ENCODE data around the gene CTNNA1.
A peak's percentile ranks its signal among the peaks of the same experiment; 100 is the strongest.
"Not testable (repeated sequence)": the region's sequence is repeated elsewhere in the genome, so short reads cannot be mapped to it uniquely, and the experiment has no call there.

CTNNA1 gene

GRCh38 chr5:138833726-138834480, 80.7 kb downstream of the CTNNA1 start:
- Mint-ChIP-seq H3K4me3 (no peak overlapping the region), H3K4me1 (peaks cover 20% of the 10 kb centered on the region), H3K27ac (no peak overlapping the region), H3K36me3 (peaks cover under 1% of the 10 kb centered on the region), H3K9me3 (no peaks in the 10 kb centered on the region)
- no peak for ATAC-seq
- no peak for DNase-seq (ENCODE audit: low spot score in 2 of 2)

- H3K9me3 Mint-ChIP-seq; ATAC-seq; H3K36me3 Mint-ChIP-seq; H3K27ac Mint-ChIP-seq; H3K4me3 Mint-ChIP-seq; DNase-seq (ENCODE audit: low spot score in 2 of 2): not testable (repeated sequence)
- H3K4me1 Mint-ChIP-seq: peaks cover 27% of the 10 kb centered on the region
Observed at GRCh38 chr5:138834853-138835252, 81.6 kb downstream of the CTNNA1 start.

GRCh38 chr5:138837160-138837559, 83.9 kb downstream of the CTNNA1 start:
- no peak for DNase-seq (ENCODE audit: low spot score in 2 of 2)
- no peak for ATAC-seq
- peaks cover 22% of the 10 kb centered on the region for H3K4me1 Mint-ChIP-seq
- no peaks in the 10 kb centered on the region for H3K36me3 Mint-ChIP-seq
- H3K27ac Mint-ChIP-seq: no peak overlapping the region
- H3K9me3 Mint-ChIP-seq: no peaks in the 10 kb centered on the region
- H3K4me3 Mint-ChIP-seq: no peak overlapping the region

- peaks cover 27% of the 10 kb centered on the region for H3K4me1 Mint-ChIP-seq
- no peaks in the 10 kb centered on the region for H3K9me3 Mint-ChIP-seq
- no peak for DNase-seq (ENCODE audit: low spot score in 2 of 2)
- no peaks in the 10 kb centered on the region for H3K36me3 Mint-ChIP-seq
- H3K27ac Mint-ChIP-seq: no peak overlapping the region
- ATAC-seq: no peak
- no peak overlapping the region for H3K4me3 Mint-ChIP-seq
Observed at GRCh38 chr5:138840103-138840502, 86.9 kb downstream of the CTNNA1 start.

GRCh38 chr5:138841531-138841930, 88.3 kb downstream of the CTNNA1 start:
- Mint-ChIP-seq H3K27ac (no peak overlapping the region), H3K36me3 (no peaks in the 10 kb centered on the region), H3K9me3 (no peaks in the 10 kb centered on the region), H3K4me1 (peaks cover 23% of the 10 kb centered on the region), H3K4me3 (no peak overlapping the region)
- ATAC-seq: no peak
- no peak for DNase-seq (ENCODE audit: low spot score in 2 of 2)

GRCh38 chr5:138843316-138844124, 90.3 kb downstream of the CTNNA1 start:
- Mint-ChIP-seq H3K9me3 (no peaks in the 10 kb centered on the region), H3K27ac (no peak overlapping the region), H3K4me3 (no peak overlapping the region), H3K4me1 (peaks cover 20% of the 10 kb centered on the region), H3K36me3 (peaks cover 4% of the 10 kb centered on the region)
- no peak for DNase-seq (ENCODE audit: low spot score in 2 of 2)
- ATAC-seq: no peak

- H3K27ac Mint-ChIP-seq: no peak overlapping the region
Observed at GRCh38 chr5:138844125-138844461, 90.9 kb downstream of the CTNNA1 start.

GRCh38 chr5:138844812-138845513, 91.7 kb downstream of the CTNNA1 start:
- DNase-seq (ENCODE audit: low spot score in 2 of 2) (no peak), ATAC-seq (no peak)
- no peaks in the 10 kb centered on the region for H3K9me3 Mint-ChIP-seq
- peaks cover 5% of the 10 kb centered on the region for H3K36me3 Mint-ChIP-seq
- no peak overlapping the region for H3K4me3 Mint-ChIP-seq
- H3K27ac Mint-ChIP-seq: no peak overlapping the region
- peaks cover 16% of the 10 kb centered on the region for H3K4me1 Mint-ChIP-seq

More at GRCh38 chr5:138844125-138844461, 90.9 kb downstream of the CTNNA1 start:
- H3K4me1 Mint-ChIP-seq: peaks cover 22% of the 10 kb centered on the region
- ATAC-seq: no peak
- H3K9me3 Mint-ChIP-seq: no peaks in the 10 kb centered on the region
- H3K4me3 Mint-ChIP-seq: no peak overlapping the region
- H3K36me3 Mint-ChIP-seq: peaks cover 5% of the 10 kb centered on the region
- DNase-seq (ENCODE audit: low spot score in 2 of 2): no peak

GRCh38 chr5:138849439-138849838, 96.2 kb downstream of the CTNNA1 start:
- Mint-ChIP-seq H3K9me3 (no peaks in the 10 kb centered on the region), H3K4me1 (peaks cover 17% of the 10 kb centered on the region), H3K4me3 (no peak overlapping the region), H3K36me3 (peaks cover 5% of the 10 kb centered on the region), H3K27ac (no peak overlapping the region)
- ATAC-seq (no peak), DNase-seq (ENCODE audit: low spot score in 2 of 2) (no peak)

- Mint-ChIP-seq H3K4me1 (peaks cover 17% of the 10 kb centered on the region), H3K9me3 (no peaks in the 10 kb centered on the region), H3K36me3 (peaks cover 5% of the 10 kb centered on the region), H3K4me3 (no peak overlapping the region), H3K27ac (no peak overlapping the region)
- ATAC-seq (no peak), DNase-seq (ENCODE audit: low spot score in 2 of 2) (no peak)
Observed at GRCh38 chr5:138849882-138850281, 96.7 kb downstream of the CTNNA1 start.

- H3K4me1 Mint-ChIP-seq: peaks cover 17% of the 10 kb centered on the region
- H3K36me3 Mint-ChIP-seq: peaks cover 5% of the 10 kb centered on the region
- DNase-seq (ENCODE audit: low spot score in 2 of 2) (no peak), ATAC-seq (no peak)
- no peak overlapping the region for H3K4me3 Mint-ChIP-seq
- H3K9me3 Mint-ChIP-seq: no peaks in the 10 kb centered on the region
- no peak overlapping the region for H3K27ac Mint-ChIP-seq
Observed at GRCh38 chr5:138850865-138851435, 97.7 kb downstream of the CTNNA1 start.

- DNase-seq (ENCODE audit: low spot score in 2 of 2) (no peak), ATAC-seq (no peak)
- no peaks in the 10 kb centered on the region for H3K9me3 Mint-ChIP-seq
- peaks cover 5% of the 10 kb centered on the region for H3K36me3 Mint-ChIP-seq
- H3K4me1 Mint-ChIP-seq: peaks cover 16% of the 10 kb centered on the region
- no peak overlapping the region for H3K4me3 Mint-ChIP-seq
- H3K27ac Mint-ChIP-seq: no peak overlapping the region
Observed at GRCh38 chr5:138853132-138853531, 99.9 kb downstream of the CTNNA1 start.

GRCh38 chr5:138867011-138867410, 113.8 kb downstream of the CTNNA1 start:
- H3K27ac Mint-ChIP-seq: no peak overlapping the region
- no peak for DNase-seq (ENCODE audit: low spot score in 2 of 2)
- H3K4me1 Mint-ChIP-seq: peaks cover 10% of the 10 kb centered on the region
- H3K36me3 Mint-ChIP-seq: no peaks in the 10 kb centered on the region
- H3K9me3 Mint-ChIP-seq: no peaks in the 10 kb centered on the region
- no peak for ATAC-seq
- no peak overlapping the region for H3K4me3 Mint-ChIP-seq

- ATAC-seq (no peak), DNase-seq (ENCODE audit: low spot score in 2 of 2) (no peak)
- H3K36me3 Mint-ChIP-seq: no peaks in the 10 kb centered on the region
- no peak overlapping the region for H3K4me3 Mint-ChIP-seq
- no peaks in the 10 kb centered on the region for H3K9me3 Mint-ChIP-seq
- no peak overlapping the region for H3K27ac Mint-ChIP-seq
- H3K4me1 Mint-ChIP-seq: peaks cover 10% of the 10 kb centered on the region
Observed at GRCh38 chr5:138869038-138869437, 115.8 kb downstream of the CTNNA1 start.

- H3K4me1 Mint-ChIP-seq: peaks cover 10% of the 10 kb centered on the region
- H3K9me3 Mint-ChIP-seq: no peaks in the 10 kb centered on the region
- H3K27ac Mint-ChIP-seq: no peak overlapping the region
- ATAC-seq: peak; percentile 91
- H3K36me3 Mint-ChIP-seq: no peaks in the 10 kb centered on the region
- DNase-seq (ENCODE audit: low spot score in 2 of 2): no peak
- H3K4me3 Mint-ChIP-seq: peak overlapping the region; percentile 23
Observed at GRCh38 chr5:138869763-138870500, 116.7 kb downstream of the CTNNA1 start.

All from stimulated activated effector memory CD8-positive, alpha-beta T cell treated with anti-CD3 and anti-CD28 coated beads, Interleukin-12 subunit alpha, Interleukin-12 subunit beta, amount 100 ng/mL, for 72 hours (primary cell).